ENCODE data around the gene TEX52. TPM values are rescaled to one million over a fixed set of nuclear protein-coding genes. Genes with fewer than 3 reads are reported as not detected.

The TEX52 gene
- total RNA-seq, 1 donor from 2014 or later = not detected

GRCh38 chr12:2834581-2835491 is 22.0 kb downstream of the TEX52 start, which contains the start of gene NRIP2:
TSS of gene NRIP2 (minus strand) at chr12:2835035. CDS start at chr12:2834983, 52 bp downstream.
- peaks cover 7 to 18% (median 17%) of the 10 kb centered on the region in 3 donors for H3K36me3 ChIP-seq (ENCODE audit: control insufficient read depth in 3 of 3, insufficient read depth in 3 of 3, low read length in 3 of 3)
- H3K27ac ChIP-seq (ENCODE audit: low read depth, low read length) = peak within 1 kb of the TSS; percentile 25
- peak within 1 kb of the TSS; percentile 44 to 47 (median 46) for H3K4me3 ChIP-seq (ENCODE audit: low read length in 3 of 3)
- peaks cover 0 to 11% (median 3%) of the 10 kb centered on the region in 3 donors for H3K27me3 ChIP-seq (ENCODE audit: control insufficient read depth in 3 of 3, insufficient read depth in 3 of 3, low read length in 3 of 3)
- H3K9ac ChIP-seq (ENCODE audit: low read depth in 1 of 3, low read length in 3 of 3) = peak within 1 kb of the TSS in 2 of 3 donors; percentile 53 to 73
- peaks cover 13 to 15% (median 14%) of the 10 kb centered on the region in 3 donors for H3K4me1 ChIP-seq (ENCODE audit: control insufficient read depth in 3 of 3, insufficient read depth in 3 of 3, low read length in 3 of 3)
- H3K9me3 ChIP-seq (ENCODE audit: control insufficient read depth in 3 of 3, low read length in 3 of 3) = no peaks in the 10 kb centered on the region

DNA sequence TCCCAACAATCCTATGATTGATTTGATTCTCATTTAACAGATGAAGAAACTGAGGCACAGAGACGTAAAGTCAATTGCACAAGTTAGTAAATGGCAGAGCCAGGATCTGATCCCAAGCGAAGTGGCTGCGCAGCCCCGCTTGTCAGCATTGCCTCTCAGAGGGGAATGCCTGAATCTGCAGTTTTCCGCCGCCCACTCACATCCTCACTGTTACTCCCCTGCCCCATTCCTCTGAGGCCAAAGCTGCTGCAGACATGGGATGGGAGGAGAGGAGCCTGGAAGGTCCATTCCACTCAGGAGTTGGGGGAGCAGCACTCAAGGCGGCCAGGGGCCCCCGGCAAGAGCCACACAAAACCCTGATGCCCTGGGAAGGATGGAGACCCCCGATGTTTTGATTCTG is 23.0 kb downstream of the TEX52 start:
- H3K4me3 ChIP-seq (ENCODE audit: low read length in 3 of 3) = no peak overlapping the region
- H3K27me3 ChIP-seq (ENCODE audit: control insufficient read depth in 3 of 3, insufficient read depth in 3 of 3, low read length in 3 of 3) = peaks cover 0 to 11% (median 3%) of the 10 kb centered on the region in 3 donors
- no peak overlapping the region for H3K27ac ChIP-seq (ENCODE audit: low read depth, low read length)
- H3K9ac ChIP-seq (ENCODE audit: low read depth in 1 of 3, low read length in 3 of 3) = peak overlapping the region in 2 of 3 donors; percentile 53 to 73
- peaks cover 10 to 22% (median 18%) of the 10 kb centered on the region in 3 donors for H3K36me3 ChIP-seq (ENCODE audit: control insufficient read depth in 3 of 3, insufficient read depth in 3 of 3, low read length in 3 of 3)
- H3K9me3 ChIP-seq (ENCODE audit: control insufficient read depth in 3 of 3, low read length in 3 of 3) = no peaks in the 10 kb centered on the region
- peaks cover 13 to 15% (median 14%) of the 10 kb centered on the region in 3 donors for H3K4me1 ChIP-seq (ENCODE audit: control insufficient read depth in 3 of 3, insufficient read depth in 3 of 3, low read length in 3 of 3)

DNA sequence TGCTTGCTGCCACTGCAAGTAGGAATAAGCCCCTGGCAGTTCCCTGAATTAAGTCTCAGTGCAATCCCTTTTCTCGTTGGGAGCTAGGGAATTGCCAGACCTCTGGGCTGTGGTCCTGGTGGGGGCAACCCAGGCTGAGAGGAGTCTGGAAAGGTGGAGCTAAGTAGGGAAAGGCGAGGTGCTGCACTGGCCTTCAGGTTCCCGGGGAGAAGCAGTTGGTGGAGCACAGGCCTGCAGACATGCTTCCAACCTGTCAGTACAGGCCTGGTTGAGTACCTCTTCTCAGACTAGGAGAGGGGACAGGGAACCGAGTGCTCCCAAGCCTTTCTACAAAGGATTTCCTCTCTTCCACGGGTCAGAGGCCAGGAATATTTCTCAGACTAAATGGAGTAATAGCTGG is 23.5 kb downstream of the TEX52 start:
- Histone ChIP-seq H3K9me3 (ENCODE audit: control insufficient read depth in 3 of 3, low read length in 3 of 3) (no peaks in the 10 kb centered on the region), H3K4me3 (ENCODE audit: low read length in 3 of 3) (no peak overlapping the region), H3K36me3 (ENCODE audit: control insufficient read depth in 3 of 3, insufficient read depth in 3 of 3, low read length in 3 of 3) (peaks cover 8 to 23% (median 18%) of the 10 kb centered on the region in 3 donors), H3K27ac (ENCODE audit: low read depth, low read length) (no peak overlapping the region), H3K9ac (ENCODE audit: low read depth in 1 of 3, low read length in 3 of 3) (no peak overlapping the region), H3K27me3 (ENCODE audit: control insufficient read depth in 3 of 3, insufficient read depth in 3 of 3, low read length in 3 of 3) (peaks cover 0 to 11% (median 3%) of the 10 kb centered on the region in 3 donors), H3K4me1 (ENCODE audit: control insufficient read depth in 3 of 3, insufficient read depth in 3 of 3, low read length in 3 of 3) (peaks cover 13 to 15% (median 14%) of the 10 kb centered on the region in 3 donors)

DNA sequence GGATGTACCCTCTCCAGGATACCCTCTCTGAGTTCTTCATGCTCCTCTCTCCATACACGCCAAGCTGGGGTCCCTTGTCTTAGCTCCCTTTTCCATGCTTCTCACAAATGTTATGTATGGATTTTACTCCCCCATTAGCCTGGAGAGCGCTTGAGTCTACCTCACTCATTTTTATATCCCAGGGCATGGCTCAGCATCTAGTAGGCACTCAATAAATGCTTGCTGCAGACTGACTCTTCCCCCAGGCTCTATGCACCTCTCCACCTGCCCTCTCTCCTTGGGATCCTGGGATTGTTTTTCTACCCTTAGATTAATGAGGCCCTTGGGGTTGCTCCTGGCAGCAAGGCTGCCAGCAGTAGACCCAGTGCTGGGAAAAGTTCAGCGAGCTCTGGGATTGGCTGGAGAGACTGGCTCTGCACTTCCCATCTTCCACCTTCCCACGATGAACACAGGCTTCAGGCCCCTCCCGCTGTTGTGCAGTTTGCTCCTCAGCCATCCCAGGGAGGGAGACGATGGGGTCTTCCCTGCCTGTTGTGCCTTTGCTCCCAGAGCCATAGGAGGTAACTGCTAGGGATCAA is 24.2 kb downstream of the TEX52 start:
- Histone ChIP-seq H3K4me3 (ENCODE audit: low read length in 3 of 3) (no peak overlapping the region), H3K4me1 (ENCODE audit: control insufficient read depth in 3 of 3, insufficient read depth in 3 of 3, low read length in 3 of 3) (peaks cover 13 to 15% (median 14%) of the 10 kb centered on the region in 3 donors), H3K9me3 (ENCODE audit: control insufficient read depth in 3 of 3, low read length in 3 of 3) (no peaks in the 10 kb centered on the region), H3K27me3 (ENCODE audit: control insufficient read depth in 3 of 3, insufficient read depth in 3 of 3, low read length in 3 of 3) (peaks cover 0 to 11% (median 3%) of the 10 kb centered on the region in 3 donors), H3K9ac (ENCODE audit: low read depth in 1 of 3, low read length in 3 of 3) (no peak overlapping the region), H3K27ac (ENCODE audit: low read depth, low read length) (no peak overlapping the region), H3K36me3 (ENCODE audit: control insufficient read depth in 3 of 3, insufficient read depth in 3 of 3, low read length in 3 of 3) (peaks cover 14 to 29% (median 25%) of the 10 kb centered on the region in 3 donors)

- Histone ChIP-seq H3K36me3 (ENCODE audit: control insufficient read depth in 3 of 3, insufficient read depth in 3 of 3, low read length in 3 of 3) (peaks cover 44 to 59% (median 56%) of the 10 kb centered on the region in 3 donors), H3K9ac (ENCODE audit: low read depth in 1 of 3, low read length in 3 of 3) (no peak overlapping the region)
Measured at GRCh38 chr12:2829275-2829674, 27.6 kb downstream of the TEX52 start.

GRCh38 chr12:2826721-2827515 is 29.9 kb downstream of the TEX52 start:
- H3K27me3 ChIP-seq (ENCODE audit: control insufficient read depth in 3 of 3, insufficient read depth in 3 of 3, low read length in 3 of 3) = no peaks in the 10 kb centered on the region
- no peak overlapping the region for H3K9ac ChIP-seq (ENCODE audit: low read depth in 1 of 3, low read length in 3 of 3)
- H3K27ac ChIP-seq (ENCODE audit: low read depth, low read length) = no peak overlapping the region
- no peaks in the 10 kb centered on the region for H3K4me1 ChIP-seq (ENCODE audit: control insufficient read depth in 3 of 3, insufficient read depth in 3 of 3, low read length in 3 of 3)
- peaks cover 68 to 78% (median 77%) of the 10 kb centered on the region in 3 donors for H3K36me3 ChIP-seq (ENCODE audit: control insufficient read depth in 3 of 3, insufficient read depth in 3 of 3, low read length in 3 of 3)
- H3K9me3 ChIP-seq (ENCODE audit: control insufficient read depth in 3 of 3, low read length in 3 of 3) = no peaks in the 10 kb centered on the region
- H3K4me3 ChIP-seq (ENCODE audit: low read length in 3 of 3) = no peak overlapping the region

More at GRCh38 chr12:2829275-2829674, 27.6 kb downstream of the TEX52 start:
- peaks cover under 1 to 7% (median 3%) of the 10 kb centered on the region in 3 donors for H3K4me1 ChIP-seq (ENCODE audit: control insufficient read depth in 3 of 3, insufficient read depth in 3 of 3, low read length in 3 of 3)
- H3K27ac ChIP-seq (ENCODE audit: low read depth, low read length) = no peak overlapping the region
- H3K27me3 ChIP-seq (ENCODE audit: control insufficient read depth in 3 of 3, insufficient read depth in 3 of 3, low read length in 3 of 3) = peaks cover 0 to 6% (median 0%) of the 10 kb centered on the region in 3 donors
- no peaks in the 10 kb centered on the region for H3K9me3 ChIP-seq (ENCODE audit: control insufficient read depth in 3 of 3, low read length in 3 of 3)
- no peak overlapping the region for H3K4me3 ChIP-seq (ENCODE audit: low read length in 3 of 3)

DNA sequence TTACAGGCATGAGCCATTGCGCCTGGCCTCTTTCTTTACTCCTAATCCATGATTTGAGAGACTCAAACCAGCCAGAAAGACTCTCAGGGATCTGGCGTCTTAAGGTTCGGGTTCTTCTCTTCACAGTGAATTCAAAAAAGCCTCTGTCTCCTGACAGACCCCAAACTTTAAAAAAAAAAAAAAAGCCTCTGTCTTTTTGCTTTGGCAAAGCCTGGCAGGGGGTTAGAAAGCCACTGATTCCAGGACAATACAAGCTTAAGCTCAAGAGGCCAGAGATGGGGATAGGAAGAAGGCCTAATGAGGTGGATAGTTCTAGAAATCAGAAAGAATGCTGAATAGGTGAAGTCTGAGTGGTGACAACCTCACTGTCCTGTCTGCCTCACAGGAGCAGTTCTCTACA is 30.8 kb downstream of the TEX52 start:
- Histone ChIP-seq H3K4me3 (ENCODE audit: low read length in 3 of 3) (no peak overlapping the region), H3K9ac (ENCODE audit: low read depth in 1 of 3, low read length in 3 of 3) (no peak overlapping the region), H3K27ac (ENCODE audit: low read depth, low read length) (no peak overlapping the region), H3K4me1 (ENCODE audit: control insufficient read depth in 3 of 3, insufficient read depth in 3 of 3, low read length in 3 of 3) (no peaks in the 10 kb centered on the region), H3K9me3 (ENCODE audit: control insufficient read depth in 3 of 3, low read length in 3 of 3) (no peaks in the 10 kb centered on the region), H3K36me3 (ENCODE audit: control insufficient read depth in 3 of 3, insufficient read depth in 3 of 3, low read length in 3 of 3) (peaks cover 76 to 79% (median 79%) of the 10 kb centered on the region in 3 donors), H3K27me3 (ENCODE audit: control insufficient read depth in 3 of 3, insufficient read depth in 3 of 3, low read length in 3 of 3) (no peaks in the 10 kb centered on the region)

DNA sequence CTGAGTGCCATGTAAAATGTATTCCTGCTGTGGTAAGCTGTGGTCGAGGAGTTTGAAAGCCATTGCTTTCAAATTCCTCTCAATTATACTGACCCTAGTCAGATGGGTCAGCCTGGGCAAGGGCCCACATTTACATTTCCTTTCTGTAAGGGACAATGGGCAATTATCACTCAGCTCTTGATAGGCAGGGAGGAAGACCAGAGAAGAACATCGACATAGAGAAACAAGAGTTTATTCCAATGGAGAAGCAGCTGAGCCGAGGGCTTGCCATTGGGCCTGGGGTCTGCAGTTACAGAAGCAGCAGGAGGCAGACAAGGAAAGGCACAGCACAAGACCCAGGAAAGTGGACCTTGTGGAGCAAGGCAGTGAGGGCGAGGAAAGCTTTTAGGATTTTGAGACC is 31.7 kb downstream of the TEX52 start:
- no peaks in the 10 kb centered on the region for H3K27me3 ChIP-seq (ENCODE audit: control insufficient read depth in 3 of 3, insufficient read depth in 3 of 3, low read length in 3 of 3)
- no peaks in the 10 kb centered on the region for H3K9me3 ChIP-seq (ENCODE audit: control insufficient read depth in 3 of 3, low read length in 3 of 3)
- no peak overlapping the region for H3K27ac ChIP-seq (ENCODE audit: low read depth, low read length)
- no peaks in the 10 kb centered on the region for H3K4me1 ChIP-seq (ENCODE audit: control insufficient read depth in 3 of 3, insufficient read depth in 3 of 3, low read length in 3 of 3)
- peaks cover 79 to 83% (median 79%) of the 10 kb centered on the region in 3 donors for H3K36me3 ChIP-seq (ENCODE audit: control insufficient read depth in 3 of 3, insufficient read depth in 3 of 3, low read length in 3 of 3)
- H3K4me3 ChIP-seq (ENCODE audit: low read length in 3 of 3) = no peak overlapping the region
- no peak overlapping the region for H3K9ac ChIP-seq (ENCODE audit: low read depth in 1 of 3, low read length in 3 of 3)

- H3K4me3 ChIP-seq (ENCODE audit: low read length in 3 of 3) = no peak overlapping the region
- H3K36me3 ChIP-seq (ENCODE audit: control insufficient read depth in 3 of 3, insufficient read depth in 3 of 3, low read length in 3 of 3) = peaks cover 85 to 86% (median 85%) of the 10 kb centered on the region in 3 donors
- no peak overlapping the region for H3K9ac ChIP-seq (ENCODE audit: low read depth in 1 of 3, low read length in 3 of 3)
- H3K27ac ChIP-seq (ENCODE audit: low read depth, low read length) = no peak overlapping the region
- H3K4me1 ChIP-seq (ENCODE audit: control insufficient read depth in 3 of 3, insufficient read depth in 3 of 3, low read length in 3 of 3) = no peaks in the 10 kb centered on the region
- H3K27me3 ChIP-seq (ENCODE audit: control insufficient read depth in 3 of 3, insufficient read depth in 3 of 3, low read length in 3 of 3) = no peaks in the 10 kb centered on the region
- no peaks in the 10 kb centered on the region for H3K9me3 ChIP-seq (ENCODE audit: control insufficient read depth in 3 of 3, low read length in 3 of 3)
Measured at GRCh38 chr12:2824541-2824940, 32.3 kb downstream of the TEX52 start.
